ENCODE data around the gene PDE4D. TPM values are rescaled to one million over a fixed set of nuclear protein-coding genes. Genes with fewer than 3 reads are reported as not detected.

Gene PDE4D
- polyA plus RNA-seq, 3 donors = 17.7 to 21.3 (median 19.7) TPM

DNA sequence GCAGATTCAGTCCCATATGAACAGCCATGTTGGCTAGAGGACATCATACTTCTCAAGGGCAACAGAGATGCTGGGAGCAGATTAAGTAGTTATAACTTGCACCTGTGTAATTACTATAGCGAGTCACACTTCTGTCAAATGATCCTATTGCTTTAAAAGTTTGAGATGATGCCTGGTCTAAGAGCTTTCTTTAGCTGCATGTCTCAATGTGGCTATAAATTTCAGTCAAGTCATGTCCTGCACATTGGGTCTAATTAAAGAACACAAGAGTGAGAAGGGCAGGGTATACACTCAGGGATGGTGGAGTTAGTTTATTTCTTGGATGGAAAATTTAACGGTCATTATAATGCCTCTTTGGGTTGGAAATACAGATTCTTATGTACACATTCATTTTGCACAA lies 753.4 kb downstream of the PDE4D start:
- no peak for DNase-seq

DNA sequence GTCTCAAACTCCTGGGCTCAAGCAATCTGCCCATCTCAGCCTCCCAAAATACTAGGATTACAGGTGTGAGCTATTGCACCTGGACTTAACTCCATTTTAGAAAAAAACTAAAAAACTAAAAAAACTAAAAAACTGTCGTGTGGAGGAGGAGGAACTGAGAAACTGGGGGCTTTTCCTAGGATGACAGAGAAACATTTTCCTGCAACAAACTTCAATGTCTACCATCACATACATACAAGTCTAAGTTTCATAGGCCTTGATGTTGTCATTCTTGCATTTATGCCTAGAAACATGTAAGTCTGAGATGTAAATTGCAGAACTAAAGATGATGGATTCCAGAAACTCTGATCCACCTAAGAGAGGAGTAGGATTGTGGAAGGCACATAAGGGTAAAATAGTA lies 753.8 kb downstream of the PDE4D start:
- no peak for DNase-seq

DNA sequence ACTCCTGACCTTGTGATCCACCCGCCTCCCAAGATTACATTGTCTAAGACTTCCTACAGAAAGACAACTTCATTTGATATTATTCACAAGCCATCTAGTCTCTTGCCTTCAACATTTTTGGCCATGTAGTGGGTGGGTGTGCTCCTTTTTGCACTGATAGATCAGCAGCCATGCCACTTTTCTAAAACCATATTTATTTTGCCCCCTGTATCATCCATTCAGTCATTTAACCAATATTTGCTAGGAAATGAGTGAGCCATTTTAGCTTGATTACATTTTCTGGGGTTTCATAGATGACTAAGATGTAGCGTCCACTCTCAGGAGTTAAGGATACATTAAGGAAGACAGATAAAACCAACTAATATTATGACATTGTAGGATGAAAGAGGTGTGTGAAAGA lies 755.0 kb downstream of the PDE4D start:
- DNase-seq = no peak

GRCh38 chr5:59137846-59138245 lies 755.7 kb downstream of the PDE4D start:
- no peak for DNase-seq

DNA sequence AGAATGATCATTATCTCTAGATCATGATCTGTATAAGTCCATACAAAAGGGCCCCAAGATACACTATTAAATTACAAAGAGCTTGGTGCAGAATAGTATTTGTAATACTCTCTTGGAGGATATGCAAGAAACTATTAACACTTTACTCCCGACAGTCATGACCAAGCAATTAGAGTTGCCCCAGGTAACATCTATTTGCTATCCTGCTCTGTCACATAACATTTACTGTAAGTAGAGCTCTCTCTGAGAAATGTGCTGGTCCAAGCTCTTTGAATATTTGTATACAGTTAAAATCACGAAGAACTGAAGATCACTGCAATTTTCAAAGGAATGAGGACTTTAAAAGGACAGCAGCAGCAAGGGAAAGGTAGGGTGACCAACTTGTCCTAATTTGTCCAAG lies 757.0 kb downstream of the PDE4D start:
- DNase-seq = no peak

- DNase-seq = no peak
Measured at GRCh38 chr5:59134471-59135163, 758.9 kb downstream of the PDE4D start.

DNA sequence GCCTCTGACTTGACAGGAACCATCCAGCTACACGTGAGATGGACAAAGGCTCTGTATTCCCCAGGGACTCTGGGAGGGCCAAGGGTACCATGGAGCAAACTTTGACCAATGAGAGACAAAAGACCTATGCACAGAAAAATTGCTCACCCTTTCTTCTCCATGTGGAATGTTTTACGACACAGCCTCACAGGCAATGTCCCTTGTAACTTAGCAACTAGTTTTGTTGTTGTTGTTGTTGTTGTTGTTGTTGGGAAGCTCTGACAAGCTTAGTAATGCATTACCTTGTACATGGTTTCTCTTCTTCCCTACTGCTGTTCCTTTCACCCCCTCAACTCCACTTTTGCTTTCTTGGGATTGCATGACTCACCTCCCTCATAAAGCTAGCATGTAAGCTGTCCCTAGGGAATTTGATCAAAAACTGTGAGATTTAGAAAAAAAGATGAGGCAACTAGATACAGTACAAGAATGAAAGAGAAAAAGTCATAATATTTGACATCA lies 759.7 kb downstream of the PDE4D start:
- no peak for DNase-seq

DNA sequence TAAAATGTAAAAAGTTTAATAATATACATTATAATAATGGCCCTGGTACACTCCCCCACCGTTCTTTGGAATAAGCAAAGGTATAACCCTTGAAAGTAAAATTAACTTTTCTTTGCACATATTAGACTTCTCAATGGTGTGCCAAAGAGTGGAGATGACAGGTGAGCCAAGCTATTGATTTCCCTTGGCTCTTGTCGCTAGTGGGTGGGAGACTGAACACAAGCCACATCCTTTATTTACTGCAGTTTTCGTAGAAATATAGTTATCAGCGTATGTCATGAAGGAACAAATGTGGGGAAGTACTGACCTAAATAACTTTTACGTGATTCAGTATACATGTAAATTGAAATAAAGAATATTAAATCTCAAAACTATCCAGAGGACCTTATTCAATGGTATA lies 761.4 kb downstream of the PDE4D start:
- DNase-seq = no peak

- DNase-seq = no peak
Measured at GRCh38 chr5:59130431-59130830, 763.1 kb downstream of the PDE4D start.

GRCh38 chr5:59128646-59129290 lies 764.8 kb downstream of the PDE4D start:
- DNase-seq = no peak

DNA sequence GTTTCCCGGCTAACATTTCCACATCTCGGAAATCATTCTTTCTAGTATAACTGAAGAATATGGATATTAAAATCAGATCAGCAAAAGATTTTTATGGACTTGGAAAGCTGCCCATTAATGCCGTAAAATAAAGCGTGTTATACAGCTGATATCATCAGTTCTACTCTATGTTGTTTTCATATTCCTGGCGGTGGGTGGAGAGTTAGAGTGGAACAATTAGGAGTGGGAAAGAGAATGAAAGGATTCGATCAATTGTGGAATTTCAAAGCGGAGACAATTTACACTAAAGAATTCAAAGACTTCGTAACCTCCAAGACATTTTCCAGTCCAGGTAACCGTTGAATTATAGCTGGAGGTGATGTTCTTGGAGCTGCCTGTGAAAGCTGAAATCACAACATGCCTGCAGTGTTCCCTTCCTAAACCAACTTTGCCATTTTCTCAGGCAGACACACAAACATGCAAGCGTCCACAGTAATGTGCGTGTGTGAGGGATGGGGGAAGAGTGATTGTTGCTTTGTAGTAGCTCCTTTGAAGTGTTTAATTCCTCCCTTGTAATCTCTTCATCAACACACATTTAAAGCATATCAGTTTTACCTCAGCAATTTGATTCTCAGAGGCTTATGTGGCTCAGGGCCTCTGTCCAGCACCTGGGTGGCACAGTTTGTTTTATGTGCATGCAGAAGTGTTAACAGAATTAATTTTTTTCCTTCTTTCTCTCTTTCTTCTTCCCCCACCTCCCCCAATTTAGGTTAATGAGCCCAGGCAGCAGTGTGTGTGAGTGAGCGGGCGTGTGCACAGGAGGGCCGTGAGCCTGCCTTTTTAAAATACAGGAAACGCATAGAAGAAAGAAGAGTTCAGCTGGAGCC lies 766.6 kb downstream of the PDE4D start:
- DNase-seq = peak; percentile 65

DNA sequence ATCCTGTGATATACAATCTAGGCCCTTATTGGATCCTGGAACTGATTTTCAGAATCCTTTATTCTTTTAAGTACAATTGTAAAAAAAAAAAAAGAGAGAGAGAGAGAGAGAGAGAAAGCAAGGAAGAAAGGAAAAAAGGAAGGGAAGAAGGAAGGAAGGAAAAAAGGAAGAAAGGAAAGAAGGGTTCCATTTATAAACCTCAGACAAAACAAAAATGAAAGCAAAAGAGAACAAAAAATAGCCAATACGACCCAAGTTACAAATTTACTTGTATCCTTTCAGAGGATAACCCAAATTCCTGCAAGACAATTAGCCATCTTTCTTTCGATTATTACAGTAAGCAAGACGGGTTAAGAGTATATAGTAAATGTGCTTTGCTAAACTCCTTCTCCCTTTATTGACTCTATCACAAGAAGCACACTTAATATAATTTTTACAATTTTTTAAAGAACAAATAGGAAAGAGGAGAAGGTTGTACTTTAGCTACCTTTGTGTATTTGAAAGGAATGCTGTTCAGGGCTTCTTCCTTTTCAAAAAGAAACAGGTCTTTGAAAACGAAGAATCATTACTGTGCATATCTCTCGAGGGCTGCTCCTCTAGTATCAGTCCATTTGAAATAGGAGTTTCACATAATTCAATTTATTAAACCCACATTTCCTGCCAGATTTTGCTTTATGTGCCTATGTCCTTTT lies 767.4 kb downstream of the PDE4D start:
- no peak for DNase-seq

- DNase-seq = peak; percentile 62
Measured at GRCh38 chr5:59125011-59125961, 768.2 kb downstream of the PDE4D start.

GRCh38 chr5:59123595-59124561 lies 769.6 kb downstream of the PDE4D start:
- DNase-seq = peak; percentile 62

- DNase-seq = no peak
Measured at GRCh38 chr5:59119480-59119879, 774.0 kb downstream of the PDE4D start.

GRCh38 chr5:59117320-59117719 lies 776.2 kb downstream of the PDE4D start:
- no peak for DNase-seq

DNA sequence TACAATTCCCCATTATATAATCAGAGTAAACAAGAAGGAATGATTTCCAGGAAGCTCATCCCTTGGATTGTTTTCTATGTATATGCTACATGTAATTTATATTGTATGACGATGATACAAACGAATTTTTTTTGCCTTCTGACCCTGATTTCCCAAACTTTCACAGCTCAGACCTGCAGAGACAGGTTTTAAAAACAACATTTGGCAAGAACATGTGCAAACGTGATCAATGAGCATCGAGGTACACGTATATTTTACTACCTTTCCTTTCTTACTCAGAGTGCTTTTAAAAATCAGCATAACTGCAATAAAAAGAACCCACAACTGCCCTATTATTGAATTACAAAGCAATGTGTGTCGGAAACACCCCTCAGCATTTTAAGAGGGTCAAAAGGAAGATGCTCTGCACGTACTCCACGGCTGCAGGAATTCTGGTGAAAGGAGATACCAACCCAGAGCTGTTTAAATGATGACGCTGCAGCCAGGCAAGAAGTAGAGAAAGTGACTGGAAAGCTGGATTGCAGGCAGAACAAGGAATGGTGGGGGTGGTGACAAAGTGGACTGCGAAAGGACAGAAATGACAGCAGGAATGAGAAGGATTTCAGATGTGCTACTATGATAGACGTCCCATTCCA lies 777.2 kb downstream of the PDE4D start:
- no peak for DNase-seq

GRCh38 chr5:59115345-59115744 lies 778.2 kb downstream of the PDE4D start:
- no peak for DNase-seq

DNA sequence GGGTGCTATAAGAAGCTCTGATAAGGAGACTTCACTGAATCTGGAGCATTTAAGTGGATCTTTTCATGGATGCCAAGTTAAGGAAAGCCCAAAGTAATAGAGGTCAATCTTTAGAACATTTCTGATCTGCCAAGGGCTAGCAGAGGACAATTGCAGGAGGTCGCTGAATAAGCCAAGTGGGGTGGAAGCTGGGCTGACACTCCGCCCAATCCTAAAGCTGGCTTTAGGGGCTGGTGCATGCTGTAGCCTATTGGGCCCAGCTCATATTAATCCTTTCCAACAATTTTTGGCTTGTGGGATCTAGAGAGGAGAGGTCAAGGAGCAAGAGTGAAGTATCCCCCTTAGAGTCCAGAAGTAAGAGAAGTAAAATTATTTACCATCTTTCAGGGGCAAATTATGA lies 784.1 kb downstream of the PDE4D start:
- no peak for DNase-seq
